ENCODE data around the gene SMARCA4. TPM values are rescaled to one million over a fixed set of nuclear protein-coding genes. Genes with fewer than 3 reads are reported as not detected.

The SMARCA4 gene
- total RNA-seq (36.9 and 80.7 TPM in 2 replicates), polyA plus RNA-seq (93.4 and 108 TPM in 2 replicates)

GRCh38 chr19:10960314-10961072 lies at the start of gene SMARCA4:
Gene SMARCA4 (plus strand): TSS chr19:10961030. CDS start chr19:10984152, 23,122 bp downstream.
- Histone ChIP-seq H3K36me3 (replicated peaks; ENCODE audit: insufficient read depth, low read depth) (no peaks in the 10 kb centered on the region), H2AFZ (peak within 1 kb of the TSS; percentile 94), H3K9me3 (ENCODE audit: low read depth) (no peaks in the 10 kb centered on the region), H3K79me2 (peaks cover 52% of the 10 kb centered on the region), H3K4me3 (peak within 1 kb of the TSS; percentile 68), H3K27me3 (no peaks in the 10 kb centered on the region), H3K4me1 (ENCODE audit: insufficient read depth) (peaks cover 15% of the 10 kb centered on the region), H3K27ac (peak within 1 kb of the TSS; percentile 95), H4K20me1 (ENCODE audit: insufficient read depth, poor library complexity, severe bottlenecking) (peaks cover 28% of the 10 kb centered on the region), H3K4me2 (peak within 1 kb of the TSS; percentile 90), H3K9me2 (replicated peaks; ENCODE audit: insufficient read depth) (no peaks in the 10 kb centered on the region)
- WGBS (ENCODE audit: low lambda C conversion rate, missing lambda C conversion rate), result 2% methylated on average over 69 of the region's 100 CpGs
- peak; percentile 100 for DNase-seq (ENCODE audit: low spot score)
- TF ChIP-seq CTCF (IDR thresholded peaks at IDR 0.05; ENCODE audit: poor library complexity) (no peak), EZH2 (IDR thresholded peaks at IDR 0.05; ENCODE audit: borderline replicate concordance) (no peak), EZH2phosphoT487 (IDR thresholded peaks at IDR 0.05; ENCODE audit: low read depth, severe bottlenecking, unreplicated experiment) (no peak)

- Histone ChIP-seq H3K4me3 (no peak overlapping the region), H2AFZ (no peak overlapping the region), H3K9me2 (replicated peaks; ENCODE audit: insufficient read depth) (no peaks in the 10 kb centered on the region), H3K27me3 (no peaks in the 10 kb centered on the region), H3K4me1 (ENCODE audit: insufficient read depth) (no peaks in the 10 kb centered on the region), H4K20me1 (ENCODE audit: insufficient read depth, poor library complexity, severe bottlenecking) (no peaks in the 10 kb centered on the region), H3K27ac (no peak overlapping the region), H3K4me2 (no peak overlapping the region), H3K79me2 (no peaks in the 10 kb centered on the region), H3K9me3 (ENCODE audit: low read depth) (no peaks in the 10 kb centered on the region), H3K36me3 (replicated peaks; ENCODE audit: insufficient read depth, low read depth) (no peaks in the 10 kb centered on the region)
- no peak for TF ChIP-seq CTCF (IDR thresholded peaks at IDR 0.05; ENCODE audit: poor library complexity)
- no peak for TF ChIP-seq EZH2phosphoT487 (IDR thresholded peaks at IDR 0.05; ENCODE audit: low read depth, severe bottlenecking, unreplicated experiment)
- no peak for TF ChIP-seq EZH2 (IDR thresholded peaks at IDR 0.05; ENCODE audit: borderline replicate concordance)
- peak; percentile 2 for DNase-seq (ENCODE audit: low spot score)
- WGBS (ENCODE audit: low lambda C conversion rate, missing lambda C conversion rate), result 96% methylated on average over 31 of the region's 31 CpGs
Measured at GRCh38 chr19:10911579-10912363, 49.1 kb upstream of the SMARCA4 start.

- Histone ChIP-seq H3K27ac (no peak overlapping the region), H3K4me3 (no peak overlapping the region), H3K36me3 (replicated peaks; ENCODE audit: insufficient read depth, low read depth) (no peaks in the 10 kb centered on the region), H4K20me1 (ENCODE audit: insufficient read depth, poor library complexity, severe bottlenecking) (no peaks in the 10 kb centered on the region), H2AFZ (no peak overlapping the region), H3K27me3 (no peaks in the 10 kb centered on the region), H3K4me2 (no peak overlapping the region), H3K9me3 (ENCODE audit: low read depth) (no peaks in the 10 kb centered on the region), H3K79me2 (no peaks in the 10 kb centered on the region), H3K9me2 (replicated peaks; ENCODE audit: insufficient read depth) (no peaks in the 10 kb centered on the region), H3K4me1 (ENCODE audit: insufficient read depth) (no peaks in the 10 kb centered on the region)
- TF ChIP-seq EZH2phosphoT487 (IDR thresholded peaks at IDR 0.05; ENCODE audit: low read depth, severe bottlenecking, unreplicated experiment) (no peak), EZH2 (IDR thresholded peaks at IDR 0.05; ENCODE audit: borderline replicate concordance) (no peak), CTCF (IDR thresholded peaks at IDR 0.05; ENCODE audit: poor library complexity) (no peak)
- 96% methylated on average over 18 of the region's 18 CpGs for WGBS (ENCODE audit: low lambda C conversion rate, missing lambda C conversion rate)
- no peak for DNase-seq (ENCODE audit: low spot score)
Measured at GRCh38 chr19:10912619-10913018, 48.2 kb upstream of the SMARCA4 start.

Data from hepatocyte (in vitro differentiated cells).